Activated T-helper 17 cell treated with anti-CD3 and anti-CD28 coated beads, Interleukin-2, amount 50 U/mL, for 72 hours (primary cell): ENCODE measurements around the gene RIMBP2. TPM values are rescaled to one million over a fixed set of nuclear protein-coding genes. Genes with fewer than 3 reads are reported as not detected.

Source experiments
- ATAC-seq: fragments of 150-1000 bp; cut with Tn5 transposase; replicated peaks from 2 replicates; pipeline ENCODE4 v1.10.0; 2021; ENCODE audit warnings: mild to moderate bottlenecking, moderate library complexity
- H3K27ac Mint-ChIP-seq: one replicate; pipeline ENCODE4 v1.8.0; 2022; ENCODE audit warnings: mixed read lengths
- H3K27me3 Mint-ChIP-seq: one replicate; pipeline ENCODE4 v1.8.0; 2022; ENCODE audit warnings: mixed read lengths
- H3K36me3 Mint-ChIP-seq: one replicate; pipeline ENCODE4 v1.8.0; 2022; ENCODE audit warnings: low read depth, mild to moderate bottlenecking, mixed read lengths
- H3K4me1 Mint-ChIP-seq: one replicate; pipeline ENCODE4 v1.8.0; 2022; ENCODE audit warnings: mixed read lengths
- H3K4me3 Mint-ChIP-seq: one replicate; pipeline ENCODE4 v1.8.0; 2022; ENCODE audit warnings: mild to moderate bottlenecking, mixed read lengths
- H3K9me3 Mint-ChIP-seq: one replicate; pipeline ENCODE4 v1.8.0; 2022; ENCODE audit warnings: mixed read lengths
- total RNA-seq, 2 donors: library from RNA; stranded (reverse); gene quantifications; one replicate each; pipeline ENCODE4 v1.2.3, GENCODE V29; 2022

Gene RIMBP2
- total RNA-seq, 2 donors from 2014 or later, result 0.29 TPM; not detected in 1

DNA sequence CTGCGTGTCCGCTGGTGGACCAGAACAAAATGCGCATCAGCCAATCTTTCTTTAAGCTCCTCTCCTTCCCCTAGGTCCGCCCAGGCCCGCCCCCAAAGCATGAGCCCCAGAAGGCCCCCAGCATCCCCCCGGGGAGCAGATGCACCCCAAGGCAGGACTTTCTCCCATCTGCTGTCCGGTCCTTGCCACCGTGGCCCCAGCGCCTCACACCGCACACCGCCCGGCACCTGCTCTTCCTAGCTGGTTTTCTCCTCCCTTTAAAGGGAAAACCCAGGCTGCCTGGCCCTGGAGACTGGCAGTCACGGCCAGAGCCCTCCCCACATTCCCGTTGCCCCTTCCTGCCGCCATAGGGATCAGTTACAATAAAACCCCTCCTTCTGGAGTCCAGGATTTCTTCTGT lies 30.2 kb downstream of the RIMBP2 start:
- H3K27me3 Mint-ChIP-seq, result peaks cover 15% of the 10 kb centered on the region
- H3K4me3 Mint-ChIP-seq, result no peak overlapping the region
- no peak overlapping the region for H3K27ac Mint-ChIP-seq
- H3K9me3 Mint-ChIP-seq, result no peaks in the 10 kb centered on the region
- ATAC-seq, result no peak
- no peaks in the 10 kb centered on the region for H3K36me3 Mint-ChIP-seq
- no peaks in the 10 kb centered on the region for H3K4me1 Mint-ChIP-seq

DNA sequence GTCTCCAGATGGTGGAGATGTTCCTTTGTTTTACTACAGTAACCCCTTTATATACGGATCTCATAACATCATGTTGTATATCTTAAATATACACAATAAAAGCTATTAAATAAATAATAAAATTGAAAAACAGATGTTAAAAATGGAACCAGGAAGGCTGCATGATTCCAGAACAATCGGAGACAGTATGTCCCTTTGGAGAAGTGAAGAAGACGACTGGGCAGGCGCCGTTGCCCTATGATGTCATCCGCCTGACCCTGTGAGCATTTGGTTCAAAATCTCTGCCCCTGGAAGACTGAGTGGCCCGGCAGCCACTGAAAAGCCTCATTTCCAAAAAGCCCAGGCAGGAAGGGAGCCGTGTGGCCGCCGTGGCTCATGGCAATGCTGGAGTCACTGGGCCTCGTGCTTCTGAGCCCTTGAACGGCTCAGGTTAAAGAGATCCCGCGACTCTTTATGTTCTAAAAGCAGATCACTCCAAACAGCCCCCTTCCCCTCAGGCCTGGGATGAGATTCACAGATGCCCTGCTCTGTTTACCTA lies 30.8 kb downstream of the RIMBP2 start:
- H3K27me3 Mint-ChIP-seq, result peaks cover 15% of the 10 kb centered on the region
- no peaks in the 10 kb centered on the region for H3K36me3 Mint-ChIP-seq
- no peak for ATAC-seq
- H3K27ac Mint-ChIP-seq, result no peak overlapping the region
- H3K9me3 Mint-ChIP-seq, result no peaks in the 10 kb centered on the region
- H3K4me1 Mint-ChIP-seq, result no peaks in the 10 kb centered on the region
- H3K4me3 Mint-ChIP-seq, result no peak overlapping the region

DNA sequence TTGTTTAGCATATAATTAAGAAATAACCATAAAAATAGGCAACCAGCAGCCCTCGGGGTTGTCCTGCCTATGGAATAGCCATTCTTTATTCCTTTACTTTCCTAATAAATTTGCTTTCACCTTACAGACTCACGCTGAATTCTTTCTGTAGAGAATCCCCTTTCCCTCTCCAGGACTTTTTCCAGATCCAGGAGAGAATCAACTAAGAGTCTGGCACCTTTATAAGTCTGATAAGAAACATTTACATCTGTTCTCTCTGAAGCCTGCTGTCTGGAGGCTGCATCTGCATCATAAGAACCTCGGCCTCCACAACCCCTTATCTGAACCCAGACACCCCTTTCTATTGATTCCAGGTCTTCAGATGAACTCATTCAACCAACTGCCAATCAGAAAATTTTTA lies 32.3 kb downstream of the RIMBP2 start:
- no peak overlapping the region for H3K27ac Mint-ChIP-seq
- H3K9me3 Mint-ChIP-seq, result no peaks in the 10 kb centered on the region
- H3K4me1 Mint-ChIP-seq, result no peaks in the 10 kb centered on the region
- H3K27me3 Mint-ChIP-seq, result peaks cover 15% of the 10 kb centered on the region
- no peak for ATAC-seq
- no peak overlapping the region for H3K4me3 Mint-ChIP-seq
- no peaks in the 10 kb centered on the region for H3K36me3 Mint-ChIP-seq

DNA sequence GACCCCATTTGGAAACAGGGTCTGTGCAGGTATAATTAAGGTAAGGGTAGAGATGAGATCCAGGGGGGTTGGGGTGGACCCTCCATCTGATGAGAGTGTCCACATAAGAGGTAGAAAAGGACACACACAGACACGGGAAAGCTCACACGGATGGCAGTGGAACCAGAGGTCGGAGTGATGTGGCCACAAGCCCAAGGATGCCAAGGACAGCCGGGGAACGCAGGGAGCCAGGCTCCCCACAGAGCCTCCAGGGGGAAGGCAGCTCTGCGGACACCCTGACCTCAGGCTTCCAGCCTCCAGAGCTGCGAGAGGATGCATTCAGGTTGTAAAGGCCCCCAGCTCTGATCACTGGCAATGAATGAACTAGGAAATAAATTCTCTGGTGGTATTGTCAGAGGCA lies 33.0 kb downstream of the RIMBP2 start:
- H3K9me3 Mint-ChIP-seq, result no peaks in the 10 kb centered on the region
- no peak for ATAC-seq

DNA sequence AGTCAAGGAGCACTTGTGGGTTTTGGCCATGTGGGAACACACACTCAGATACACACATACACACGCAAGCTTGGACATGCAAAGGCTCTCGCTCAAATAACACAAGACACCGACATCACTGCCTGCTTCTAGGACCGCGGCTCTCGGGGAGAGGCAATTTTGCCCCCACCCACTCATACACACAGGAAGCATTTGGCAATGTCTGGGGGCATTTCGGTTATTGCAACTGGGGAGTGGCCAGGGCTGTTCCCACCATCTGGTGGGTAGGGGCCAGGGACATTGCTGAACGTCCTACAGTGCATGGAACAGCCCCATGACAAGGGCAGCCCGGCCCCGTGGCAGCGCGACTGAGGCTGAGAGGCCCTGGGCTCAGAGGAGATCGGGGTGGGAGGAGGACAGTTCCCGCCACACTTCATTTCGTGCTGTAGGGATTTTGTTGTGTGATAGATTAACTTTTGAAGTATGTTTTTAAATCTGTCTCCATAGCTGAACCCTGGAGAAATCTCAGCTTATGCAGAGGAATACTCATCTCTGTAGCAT lies 35.6 kb downstream of the RIMBP2 start:
- Mint-ChIP-seq H3K4me1 (no peaks in the 10 kb centered on the region), H3K27ac (no peak overlapping the region), H3K4me3 (no peak overlapping the region), H3K27me3 (peaks cover 15% of the 10 kb centered on the region), H3K36me3 (no peaks in the 10 kb centered on the region), H3K9me3 (no peaks in the 10 kb centered on the region)
- ATAC-seq, result no peak

More for the DNA sequence above, 33.0 kb downstream of the RIMBP2 start:
- H3K4me1 Mint-ChIP-seq, result no peaks in the 10 kb centered on the region
- no peak overlapping the region for H3K27ac Mint-ChIP-seq
- H3K4me3 Mint-ChIP-seq, result no peak overlapping the region
- no peaks in the 10 kb centered on the region for H3K36me3 Mint-ChIP-seq
- peaks cover 12% of the 10 kb centered on the region for H3K27me3 Mint-ChIP-seq

DNA sequence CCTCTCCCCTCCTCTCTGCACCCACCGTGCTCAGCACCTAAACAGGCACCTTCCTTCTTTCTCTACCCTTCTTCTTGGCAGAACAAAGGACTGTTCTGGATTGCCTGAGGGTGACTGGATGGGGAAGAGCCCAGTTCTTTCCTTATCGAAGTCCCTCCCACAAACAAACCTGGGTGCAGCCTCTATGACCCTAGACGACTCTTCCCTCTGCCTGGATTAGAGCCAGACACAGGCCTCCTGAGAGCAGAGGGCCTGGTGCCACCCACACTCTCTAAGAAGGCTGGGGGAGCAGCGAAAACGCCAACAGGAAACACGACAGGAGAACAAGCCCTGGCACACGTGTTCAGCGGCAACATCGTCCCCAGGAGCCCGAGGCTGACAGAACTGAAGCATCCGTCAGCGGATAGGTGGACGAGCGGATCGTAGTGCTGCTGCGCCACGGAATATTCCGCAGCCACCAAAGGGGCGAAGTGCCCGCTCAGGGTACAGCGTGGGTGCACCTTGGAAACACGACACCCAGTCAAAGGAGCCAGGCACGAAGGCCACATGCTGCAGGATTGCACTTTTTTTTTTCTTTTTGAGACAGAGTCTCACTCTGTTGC lies 38.0 kb downstream of the RIMBP2 start:
- Mint-ChIP-seq H3K36me3 (no peaks in the 10 kb centered on the region), H3K27me3 (peaks cover 9% of the 10 kb centered on the region), H3K9me3 (no peaks in the 10 kb centered on the region), H3K4me1 (no peaks in the 10 kb centered on the region), H3K27ac (no peak overlapping the region), H3K4me3 (no peak overlapping the region)
- ATAC-seq, result no peak

DNA sequence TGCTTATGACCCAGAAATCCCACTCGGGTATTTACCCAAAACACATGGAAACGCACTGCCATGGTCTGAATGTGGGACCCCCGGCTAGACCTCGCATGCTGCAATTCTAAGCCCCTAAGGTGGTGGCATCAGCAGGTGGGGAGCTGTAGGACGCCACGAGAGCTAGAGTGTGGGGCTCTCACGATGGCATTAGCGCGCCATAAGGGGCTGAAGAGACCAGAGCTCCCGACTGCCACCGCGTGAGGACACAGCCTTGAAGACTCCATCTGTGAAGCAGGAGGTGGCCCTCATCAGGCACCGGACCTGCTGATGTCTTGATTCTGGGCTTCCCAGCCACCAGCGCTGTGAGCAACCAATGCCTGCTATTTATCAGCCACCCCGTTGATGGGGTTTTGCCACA lies 40.3 kb downstream of the RIMBP2 start:
- H3K4me1 Mint-ChIP-seq, result no peaks in the 10 kb centered on the region
- H3K27me3 Mint-ChIP-seq, result peaks cover 3% of the 10 kb centered on the region
- H3K27ac Mint-ChIP-seq, result no peak overlapping the region
- H3K4me3 Mint-ChIP-seq, result no peak overlapping the region
- no peaks in the 10 kb centered on the region for H3K9me3 Mint-ChIP-seq
- ATAC-seq, result no peak
- H3K36me3 Mint-ChIP-seq, result no peaks in the 10 kb centered on the region

DNA sequence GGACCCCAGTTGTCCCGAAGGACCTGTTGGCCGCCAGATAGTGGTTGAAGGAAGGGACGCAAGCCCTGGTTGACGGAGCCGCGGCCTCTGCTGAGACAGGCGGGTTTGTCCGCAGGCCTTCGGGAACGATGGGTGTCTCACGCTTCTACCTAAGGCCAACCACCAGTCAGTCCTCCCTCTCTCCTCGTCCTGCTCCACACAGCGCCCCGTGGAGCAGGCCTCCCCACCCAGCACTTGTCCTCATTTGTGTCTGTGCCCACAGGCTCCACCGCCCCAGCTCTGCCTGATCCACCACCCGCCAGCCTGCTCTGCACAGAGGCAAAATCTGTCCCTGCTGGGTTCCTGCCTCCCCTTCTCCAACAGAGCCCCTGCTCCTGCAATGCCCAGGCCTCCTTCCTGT lies 41.0 kb downstream of the RIMBP2 start:
- Mint-ChIP-seq H3K9me3 (no peaks in the 10 kb centered on the region), H3K4me3 (no peak overlapping the region), H3K36me3 (no peaks in the 10 kb centered on the region), H3K27ac (no peak overlapping the region), H3K27me3 (peaks cover 3% of the 10 kb centered on the region), H3K4me1 (no peaks in the 10 kb centered on the region)
- ATAC-seq, result no peak

DNA sequence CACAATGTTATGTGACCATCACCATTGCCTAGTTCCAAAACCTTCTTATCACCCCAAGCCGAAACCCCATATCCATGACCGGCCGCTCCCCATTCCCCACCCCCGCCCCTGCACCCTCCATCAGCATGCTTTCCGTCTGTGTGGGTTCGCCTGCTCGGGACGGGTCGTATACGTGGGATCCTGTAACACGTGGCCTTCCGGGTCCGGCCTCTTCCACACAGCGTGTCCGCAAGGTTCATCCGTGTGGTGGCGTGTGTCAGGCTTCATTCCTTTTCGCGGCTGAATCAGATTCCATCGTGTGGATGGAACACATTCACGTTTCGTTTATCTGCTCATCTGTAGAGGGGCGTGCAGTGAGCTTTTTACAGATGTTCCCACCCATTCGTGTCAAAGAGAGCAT lies 41.4 kb downstream of the RIMBP2 start:
- no peaks in the 10 kb centered on the region for H3K36me3 Mint-ChIP-seq
- H3K4me1 Mint-ChIP-seq, result no peaks in the 10 kb centered on the region
- no peak overlapping the region for H3K27ac Mint-ChIP-seq
- H3K27me3 Mint-ChIP-seq, result peaks cover 3% of the 10 kb centered on the region
- no peaks in the 10 kb centered on the region for H3K9me3 Mint-ChIP-seq
- no peak for ATAC-seq
- H3K4me3 Mint-ChIP-seq, result no peak overlapping the region

DNA sequence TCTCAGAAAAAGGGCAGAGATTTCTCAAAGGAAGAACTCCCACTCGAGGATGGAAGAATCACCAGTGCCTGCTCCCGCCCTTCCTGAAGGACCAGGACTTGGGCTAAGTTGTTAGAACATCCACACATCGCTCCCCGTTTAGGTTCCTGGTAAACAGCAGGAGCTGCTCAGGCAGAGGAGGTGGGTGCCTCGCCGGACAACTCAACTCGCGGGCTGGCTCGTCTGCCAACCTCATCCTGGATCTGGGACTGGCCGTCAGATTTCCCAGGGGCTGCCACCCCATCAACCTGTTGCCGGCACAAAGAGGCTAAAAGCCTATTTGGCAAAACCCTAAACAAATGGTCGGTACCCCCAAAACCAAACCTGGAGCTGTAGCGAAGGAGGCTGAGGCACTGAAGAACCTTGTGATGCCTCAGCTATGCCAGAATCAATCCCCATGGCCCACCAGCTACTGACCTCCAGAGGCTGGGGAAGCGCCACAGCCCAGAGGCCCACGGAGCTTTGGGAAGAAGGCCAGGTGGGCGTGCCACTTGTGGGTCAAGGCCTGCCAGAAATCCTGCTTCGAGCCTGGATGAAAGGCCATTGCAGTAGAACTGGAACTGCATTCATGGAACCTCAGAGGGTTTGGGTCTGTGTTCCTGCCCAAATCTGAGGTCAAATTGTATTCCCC lies 42.9 kb downstream of the RIMBP2 start:
- ATAC-seq, result no peak
- no peak overlapping the region for H3K27ac Mint-ChIP-seq

DNA sequence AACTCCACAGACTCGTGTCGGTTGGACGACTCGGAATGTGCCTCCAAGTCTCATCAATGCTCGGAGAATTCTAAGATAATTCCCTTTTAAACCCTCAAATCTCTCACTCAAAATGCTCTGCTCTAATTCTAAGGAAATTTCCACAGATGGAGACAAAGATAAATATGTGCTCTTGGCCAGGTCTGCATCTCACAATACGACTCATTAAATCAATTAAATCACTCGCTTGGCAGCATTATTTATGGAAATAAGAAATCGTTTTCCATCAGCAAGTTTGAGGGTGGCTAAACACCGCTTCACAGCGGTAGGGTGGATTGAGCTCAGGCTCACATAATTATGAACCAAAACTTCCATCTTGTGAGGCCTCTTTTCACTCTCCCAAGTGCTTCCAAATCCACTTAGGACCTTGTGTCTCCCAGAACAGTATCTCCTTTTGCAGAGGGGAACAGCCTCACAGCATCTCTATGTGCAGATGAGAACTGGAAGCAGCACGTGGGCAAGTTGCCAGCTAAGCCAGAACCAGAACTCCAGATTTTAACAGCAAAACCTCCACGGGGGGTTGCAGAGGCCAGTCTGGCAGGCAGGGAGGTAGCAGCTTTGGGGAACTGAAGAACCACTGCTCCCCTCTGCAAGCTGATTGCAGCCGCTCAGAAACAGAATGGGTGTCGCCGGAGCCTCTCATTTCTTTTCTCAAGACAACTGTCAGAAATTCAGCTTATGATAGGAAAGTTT lies 43.8 kb downstream of the RIMBP2 start:
- no peaks in the 10 kb centered on the region for H3K36me3 Mint-ChIP-seq
- no peaks in the 10 kb centered on the region for H3K4me1 Mint-ChIP-seq
- no peaks in the 10 kb centered on the region for H3K27me3 Mint-ChIP-seq
- ATAC-seq, result no peak
- no peak overlapping the region for H3K4me3 Mint-ChIP-seq
- peaks cover 6% of the 10 kb centered on the region for H3K9me3 Mint-ChIP-seq
- H3K27ac Mint-ChIP-seq, result no peak overlapping the region

More for the DNA sequence above, 42.9 kb downstream of the RIMBP2 start:
- Mint-ChIP-seq H3K27me3 (peaks cover 3% of the 10 kb centered on the region), H3K9me3 (peaks cover 4% of the 10 kb centered on the region), H3K4me3 (no peak overlapping the region), H3K4me1 (no peaks in the 10 kb centered on the region), H3K36me3 (no peaks in the 10 kb centered on the region)

DNA sequence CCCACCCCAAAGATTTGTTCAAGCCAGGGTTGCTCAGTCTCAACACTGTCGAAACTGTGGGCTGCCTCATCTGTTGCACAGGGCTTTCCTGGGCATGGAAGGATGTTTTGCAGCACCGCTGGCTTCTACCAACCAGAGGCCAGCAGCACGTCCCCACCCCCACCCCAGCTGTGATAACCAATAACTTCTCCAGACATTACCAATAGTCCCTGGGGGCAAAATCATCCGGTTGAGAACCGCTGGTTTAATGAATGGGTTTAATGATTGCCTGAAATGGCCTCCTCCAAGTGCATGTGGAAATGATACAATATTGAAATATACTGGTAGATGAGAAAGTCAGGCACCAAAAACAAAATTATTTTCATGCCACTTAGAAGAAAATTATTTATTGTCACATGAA lies 44.5 kb downstream of the RIMBP2 start:
- H3K27me3 Mint-ChIP-seq, result no peaks in the 10 kb centered on the region
- no peak overlapping the region for H3K4me3 Mint-ChIP-seq
- H3K27ac Mint-ChIP-seq, result no peak overlapping the region
- H3K9me3 Mint-ChIP-seq, result peaks cover 9% of the 10 kb centered on the region
- no peak for ATAC-seq
- H3K36me3 Mint-ChIP-seq, result no peaks in the 10 kb centered on the region
- no peaks in the 10 kb centered on the region for H3K4me1 Mint-ChIP-seq

DNA sequence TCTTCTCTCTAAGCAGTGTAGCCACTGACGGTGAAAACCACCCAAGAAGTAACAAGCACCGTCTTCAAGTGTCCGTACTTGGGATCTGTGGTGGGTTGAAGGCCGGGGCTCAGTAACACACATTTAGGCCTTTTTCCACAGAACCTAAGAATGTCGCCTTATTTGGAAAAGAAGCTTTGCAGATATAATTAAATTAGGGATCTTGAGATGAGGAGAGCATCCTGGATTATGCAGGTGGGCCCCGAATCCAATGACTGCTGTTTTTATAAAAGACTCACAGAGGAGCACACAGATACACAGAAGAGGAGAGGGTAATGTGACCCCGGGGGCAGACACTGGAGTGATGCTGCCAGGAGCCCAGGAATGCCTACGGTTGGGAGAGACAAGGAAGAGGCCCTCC lies 46.3 kb downstream of the RIMBP2 start:
- no peak overlapping the region for H3K4me3 Mint-ChIP-seq
- H3K4me1 Mint-ChIP-seq, result no peaks in the 10 kb centered on the region
- ATAC-seq, result no peak
- no peak overlapping the region for H3K27ac Mint-ChIP-seq
- H3K9me3 Mint-ChIP-seq, result peaks cover 9% of the 10 kb centered on the region
- no peaks in the 10 kb centered on the region for H3K27me3 Mint-ChIP-seq
- no peaks in the 10 kb centered on the region for H3K36me3 Mint-ChIP-seq

DNA sequence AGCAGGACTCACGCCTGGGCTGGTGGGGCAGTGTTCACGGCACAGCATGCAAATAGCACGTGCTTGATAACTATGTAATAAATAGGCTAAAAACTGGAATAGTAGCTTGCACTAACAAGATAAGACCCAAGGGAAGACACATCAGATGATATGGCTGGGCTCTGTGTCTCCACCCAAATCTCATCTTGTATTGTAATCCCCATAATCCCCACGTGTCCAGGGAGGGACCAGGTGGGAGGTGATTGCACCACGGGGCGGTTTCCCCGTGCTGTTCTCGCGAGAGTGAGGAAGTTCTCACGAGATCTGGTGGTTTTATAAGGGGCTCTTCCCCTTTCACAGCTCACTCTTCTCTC lies 46.9 kb downstream of the RIMBP2 start:
- Mint-ChIP-seq H3K4me3 (no peak overlapping the region), H3K27ac (no peak overlapping the region), H3K4me1 (no peaks in the 10 kb centered on the region), H3K36me3 (no peaks in the 10 kb centered on the region), H3K9me3 (peaks cover 9% of the 10 kb centered on the region), H3K27me3 (peaks cover 4% of the 10 kb centered on the region)
- ATAC-seq, result no peak
